Type B pancreatic cell (in vitro differentiated cells): ENCODE data around the gene SIPA1L3. TPM values are rescaled to one million over a fixed set of nuclear protein-coding genes. Genes with fewer than 3 reads are reported as not detected.
A peak's percentile ranks its signal among the peaks of the same experiment; 100 is the strongest.

Experiments used
- DNase-seq: peaks from one replicate; pipeline ENCODE4 v3.0.0; 2021; ENCODE audit warnings: mixed read lengths; ENCODE audit not compliant: unreplicated experiment; ENCODE audit errors: extremely low spot score
- H3K27ac Mint-ChIP-seq: 2 replicates; pipeline ENCODE4 v1.8.0; 2021; ENCODE audit warnings: mild to moderate bottlenecking, mixed read lengths
- H3K27me3 Mint-ChIP-seq: 2 replicates; pipeline ENCODE4 v1.8.0; 2021; ENCODE audit warnings: mixed read lengths
- H3K36me3 Mint-ChIP-seq: 2 replicates; pipeline ENCODE4 v1.8.0; 2021; ENCODE audit warnings: mixed read lengths
- H3K4me1 Mint-ChIP-seq: one replicate; pipeline ENCODE4 v1.8.0; 2021; ENCODE audit warnings: mixed read lengths; ENCODE audit not compliant: unreplicated experiment
- H3K4me3 Mint-ChIP-seq: 2 replicates; pipeline ENCODE4 v1.8.0; 2021; ENCODE audit warnings: mild to moderate bottlenecking, mixed read lengths
- H3K9me3 Mint-ChIP-seq: 2 replicates; pipeline ENCODE4 v1.8.0; 2021; ENCODE audit warnings: mixed read lengths
- total RNA-seq: library from RNA; stranded (reverse); gene quantifications from 2 replicates; pipeline ENCODE4 v1.2.1, GENCODE V29; 2021; ENCODE audit warnings: low replicate concordance
- TF ChIP-seq, protein P1 (sequence below): fragments of 200-600 bp; sonication (generic); conservative IDR thresholded peaks from 2 replicates; pipeline ENCODE4 v1.5.0; 2021; ENCODE audit warnings: antibody characterized with exemption, mild to moderate bottlenecking

Gene SIPA1L3
- total RNA-seq, 1 donor from 2014 or later = 53.7 TPM

- H3K4me1 Mint-ChIP-seq = peaks cover 40% of the 10 kb centered on the region
- DNase-seq = no peak
- no peak overlapping the region for H3K27ac Mint-ChIP-seq
These were observed 22.4 kb downstream of the SIPA1L3 start for GRCh38 chr19:37929355-37929923.

DNA sequence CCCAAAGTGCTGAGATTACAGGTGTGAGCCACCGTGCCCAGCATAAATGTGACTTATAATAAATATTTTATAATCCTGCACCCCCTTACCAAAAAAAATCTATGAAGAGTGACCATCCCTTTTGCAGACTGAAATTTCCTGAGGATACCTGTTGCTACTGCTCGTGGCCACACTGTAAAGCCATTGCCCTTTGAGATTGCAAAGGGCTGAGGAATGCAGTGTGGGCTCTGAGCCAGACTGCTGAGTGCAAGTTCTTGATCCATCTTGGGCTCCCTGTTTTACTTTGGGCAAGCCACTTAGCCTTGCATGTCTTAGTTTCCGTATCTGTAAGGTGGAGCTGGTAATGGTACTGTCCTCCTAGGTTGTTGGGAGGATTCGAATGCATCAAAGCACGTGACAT is 23.4 kb downstream of the SIPA1L3 start:
- TF ChIP-seq, protein P1, sequence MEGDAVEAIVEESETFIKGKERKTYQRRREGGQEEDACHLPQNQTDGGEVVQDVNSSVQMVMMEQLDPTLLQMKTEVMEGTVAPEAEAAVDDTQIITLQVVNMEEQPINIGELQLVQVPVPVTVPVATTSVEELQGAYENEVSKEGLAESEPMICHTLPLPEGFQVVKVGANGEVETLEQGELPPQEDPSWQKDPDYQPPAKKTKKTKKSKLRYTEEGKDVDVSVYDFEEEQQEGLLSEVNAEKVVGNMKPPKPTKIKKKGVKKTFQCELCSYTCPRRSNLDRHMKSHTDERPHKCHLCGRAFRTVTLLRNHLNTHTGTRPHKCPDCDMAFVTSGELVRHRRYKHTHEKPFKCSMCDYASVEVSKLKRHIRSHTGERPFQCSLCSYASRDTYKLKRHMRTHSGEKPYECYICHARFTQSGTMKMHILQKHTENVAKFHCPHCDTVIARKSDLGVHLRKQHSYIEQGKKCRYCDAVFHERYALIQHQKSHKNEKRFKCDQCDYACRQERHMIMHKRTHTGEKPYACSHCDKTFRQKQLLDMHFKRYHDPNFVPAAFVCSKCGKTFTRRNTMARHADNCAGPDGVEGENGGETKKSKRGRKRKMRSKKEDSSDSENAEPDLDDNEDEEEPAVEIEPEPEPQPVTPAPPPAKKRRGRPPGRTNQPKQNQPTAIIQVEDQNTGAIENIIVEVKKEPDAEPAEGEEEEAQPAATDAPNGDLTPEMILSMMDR = no peak
- Mint-ChIP-seq H3K4me1 (peaks cover 39% of the 10 kb centered on the region), H3K36me3 (no peaks in the 10 kb centered on the region), H3K4me3 (no peak overlapping the region), H3K27me3 (no peaks in the 10 kb centered on the region), H3K9me3 (no peaks in the 10 kb centered on the region), H3K27ac (no peak overlapping the region)
- no peak for DNase-seq

More at GRCh38 chr19:37929355-37929923, 22.4 kb downstream of the SIPA1L3 start:
- no peak overlapping the region for H3K4me3 Mint-ChIP-seq
- H3K36me3 Mint-ChIP-seq = no peaks in the 10 kb centered on the region
- TF ChIP-seq, protein P1 = no peak
- no peaks in the 10 kb centered on the region for H3K9me3 Mint-ChIP-seq
- no peaks in the 10 kb centered on the region for H3K27me3 Mint-ChIP-seq

GRCh38 chr19:37931881-37932655 is 25.1 kb downstream of the SIPA1L3 start:
- peak; percentile 77 for DNase-seq
- Mint-ChIP-seq H3K4me3 (peak overlapping the region; percentile 75), H3K27ac (peak overlapping the region; percentile 90), H3K36me3 (no peaks in the 10 kb centered on the region), H3K4me1 (peaks cover 39% of the 10 kb centered on the region), H3K9me3 (no peaks in the 10 kb centered on the region), H3K27me3 (no peaks in the 10 kb centered on the region)
- TF ChIP-seq, protein P1 = no peak

- Mint-ChIP-seq H3K27ac (peak overlapping the region; percentile 90), H3K4me1 (peaks cover 39% of the 10 kb centered on the region), H3K36me3 (no peaks in the 10 kb centered on the region), H3K4me3 (peak overlapping the region; percentile 75), H3K9me3 (no peaks in the 10 kb centered on the region), H3K27me3 (no peaks in the 10 kb centered on the region)
- TF ChIP-seq, protein P1 = no peak
- no peak for DNase-seq
These were observed 26.3 kb downstream of the SIPA1L3 start for GRCh38 chr19:37932985-37933936.

- peaks cover 3% of the 10 kb centered on the region for H3K36me3 Mint-ChIP-seq
- TF ChIP-seq, protein P1 = no peak
- no peak for DNase-seq
- H3K27ac Mint-ChIP-seq = peak overlapping the region; percentile 90
- H3K4me1 Mint-ChIP-seq = peaks cover 33% of the 10 kb centered on the region
- H3K27me3 Mint-ChIP-seq = no peaks in the 10 kb centered on the region
- H3K4me3 Mint-ChIP-seq = peak overlapping the region; percentile 75
- H3K9me3 Mint-ChIP-seq = no peaks in the 10 kb centered on the region
These were observed 26.9 kb downstream of the SIPA1L3 start for GRCh38 chr19:37933937-37934358.
